ENCODE results near the gene NMNAT3.

- TF ChIP-seq CTCF (IDR thresholded peaks at IDR 0.05; ENCODE audit: low read depth, low read length, poor library complexity, severe bottlenecking) (no peak), EZH2phosphoT487 (IDR thresholded peaks at IDR 0.05; ENCODE audit: borderline replicate concordance, low read length) (no peak)
These were observed 1.5 kb upstream of the NMNAT3 start for GRCh38 chr3:139679220-139679775.
